ENCODE results near the gene JAGN1. TPM values are rescaled to one million over a fixed set of nuclear protein-coding genes. Genes with fewer than 3 reads are reported as not detected.

The JAGN1 gene
- total and polyA plus RNA-seq, 9 of the 15 experiments (the other 6 are each of a cell fraction or from before 2014, with no cell fraction given) = 31.6 to 77.8 (median 40.3) TPM

DNA sequence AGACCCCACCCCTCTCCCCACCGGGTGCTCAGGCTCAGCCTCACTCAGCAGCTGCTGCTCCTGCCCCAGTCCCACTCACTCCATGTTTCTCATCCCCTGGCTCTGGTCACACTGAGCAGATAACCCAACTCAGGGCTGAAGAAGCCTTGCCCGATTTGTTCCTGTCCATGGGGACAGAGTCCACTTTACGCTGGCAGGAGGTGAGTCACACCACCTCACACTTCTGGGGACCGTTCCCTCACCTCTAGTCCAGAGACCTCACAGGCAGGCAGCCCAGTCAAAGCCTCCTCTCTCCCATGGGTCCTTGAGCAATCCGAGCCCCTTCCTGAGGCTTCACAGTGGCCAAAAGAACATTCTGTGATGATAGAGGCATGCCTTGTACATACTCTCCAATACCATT is 11.7 kb upstream of the JAGN1 start:
- CTCF ChIA-PET (ENCODE audit: low intra/inter-chr PET ratio) = no interaction called here

More for the DNA sequence above, 11.7 kb upstream of the JAGN1 start:
- no peak overlapping the region for H3K4me3 ChIP-seq
- WGBS (ENCODE audit: insufficient coverage, low coverage, missing lambda C conversion rate) = 49% methylated on average over 5 of the region's 5 CpGs
- ATAC-seq (peak; percentile 26), FAIRE-seq (no peak), DNase-seq (ENCODE audit: extremely low read depth in 1 of 4, low spot score in 3 of 4) (no peak)
- no TSS peak for BruUV-seq (replicated peaks)
- no peaks in the 10 kb centered on the region for H3K9me3 ChIP-seq (replicated peaks; ENCODE audit: control insufficient read depth, insufficient read depth, low read depth, low read length)
- intact Hi-C loops (cut with micrococcal nuclease) = no loop called here
- no peaks in the 10 kb centered on the region for H3K27me3 ChIP-seq (ENCODE audit: control insufficient read depth in 2 of 2, insufficient read depth in 2 of 2, low read length in 2 of 2)
- no peaks in the 10 kb centered on the region for H3K79me2 ChIP-seq (ENCODE audit: control insufficient read depth, insufficient read depth, low read length)
- H3K36me3 ChIP-seq (ENCODE audit: control insufficient read depth, insufficient read depth, low read length) = no peaks in the 10 kb centered on the region
- H2AFZ ChIP-seq (ENCODE audit: low read depth, low read length) = peak overlapping the region; percentile 68
- H3K9me1 ChIP-seq (ENCODE audit: control insufficient read depth, insufficient read depth, low read length) = no peaks in the 10 kb centered on the region
- in situ Hi-C loops (cut with MboI) = no loop called here
- no peak overlapping the region for H3K27ac ChIP-seq (ENCODE audit: extremely low read depth, low read depth, low read length)
- TF ChIP-seq JUND (IDR thresholded peaks at IDR 0.05; ENCODE audit: borderline replicate concordance, low read depth, low read length) (no peak), JUND (tag; IDR thresholded peaks at IDR 0.05; ENCODE audit: borderline replicate concordance, low read depth, low read length) (no peak), RFX5 (IDR thresholded peaks at IDR 0.05; ENCODE audit: low read depth, low read length) (no peak), HEY1 (CRISPR knock-in tag; IDR thresholded peaks at IDR 0.05; ENCODE audit: borderline replicate concordance) (no peak), TCFL5 (CRISPR knock-in tag; conservative IDR thresholded peaks at IDR 0.05) (no peak), FOXM1 (IDR thresholded peaks at IDR 0.05; ENCODE audit: low read depth) (no peak), FOXM1 (CRISPR knock-in tag; IDR thresholded peaks at IDR 0.05; ENCODE audit: low read depth) (no peak), GABPB1 (CRISPR knock-in tag; IDR thresholded peaks at IDR 0.05) (no peak), GTF2A2 (tag; IDR thresholded peaks at IDR 0.05) (no peak), TCF7 (IDR thresholded peaks at IDR 0.05; ENCODE audit: borderline replicate concordance) (no peak), HMG20B (CRISPR knock-in tag; IDR thresholded peaks at IDR 0.05) (no peak), ELF4 (CRISPR knock-in tag; IDR thresholded peaks at IDR 0.05) (no peak), ZFX (CRISPR knock-in tag; IDR thresholded peaks at IDR 0.05) (no peak), TEAD1 (CRISPR knock-in tag; IDR thresholded peaks at IDR 0.05) (no peak), ZNF444 (CRISPR knock-in tag; IDR thresholded peaks at IDR 0.05) (no peak), HNRNPK (IDR thresholded peaks at IDR 0.05; ENCODE audit: low read depth, low read length, poor library complexity, severe bottlenecking) (no peak), BRF1 (IDR thresholded peaks at IDR 0.05; ENCODE audit: borderline replicate concordance, extremely low read depth, insufficient read length) (no peak), TAF9B (IDR thresholded peaks at IDR 0.05; ENCODE audit: partially characterized antibody) (no peak)
- TF ChIP-seq, protein P1, sequence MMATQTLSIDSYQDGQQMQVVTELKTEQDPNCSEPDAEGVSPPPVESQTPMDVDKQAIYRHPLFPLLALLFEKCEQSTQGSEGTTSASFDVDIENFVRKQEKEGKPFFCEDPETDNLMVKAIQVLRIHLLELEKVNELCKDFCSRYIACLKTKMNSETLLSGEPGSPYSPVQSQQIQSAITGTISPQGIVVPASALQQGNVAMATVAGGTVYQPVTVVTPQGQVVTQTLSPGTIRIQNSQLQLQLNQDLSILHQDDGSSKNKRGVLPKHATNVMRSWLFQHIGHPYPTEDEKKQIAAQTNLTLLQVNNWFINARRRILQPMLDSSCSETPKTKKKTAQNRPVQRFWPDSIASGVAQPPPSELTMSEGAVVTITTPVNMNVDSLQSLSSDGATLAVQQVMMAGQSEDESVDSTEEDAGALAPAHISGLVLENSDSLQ (IDR thresholded peaks at IDR 0.05) = no peak
- H3K4me2 ChIP-seq (ENCODE audit: insufficient read depth, low read length) = no peak overlapping the region; the same call in 1 of the 2 replicates
- H3K4me1 ChIP-seq (replicated peaks in 1 of 2; ENCODE audit: control insufficient read depth in 2 of 2, insufficient read depth in 2 of 2, low read length in 2 of 2) = peaks cover 11 to 13% of the 10 kb centered on the region in 2 experiments
- H3K9ac ChIP-seq (ENCODE audit: insufficient read depth in 1 of 2, low read depth in 2 of 2, low read length in 2 of 2) = peak overlapping the region in 1 of 2 experiments; percentile 39; a peak in 1 of 4 replicates
- POLR2A ChIA-PET = interaction anchor here (0.6 to 1.7 kb wide), 3 partner anchors 13 to 63 kb away, joined by 4 to 6 read pairs (median 6); no protein-coding TSS in a partner anchor
- no peaks in the 10 kb centered on the region for H4K20me1 ChIP-seq (replicated peaks; ENCODE audit: control insufficient read depth, insufficient read depth, low read length)

Data from K562 (cell line).